ENCODE measurements around the gene ZC3H13. TPM values are rescaled to one million over a fixed set of nuclear protein-coding genes. Genes with fewer than 3 reads are reported as not detected.

The ZC3H13 gene
- total and polyA plus RNA-seq, 7 experiments from 2014 or later: 34.4 to 67.0 (median 46.2) TPM

- DNase-seq (no peak), ATAC-seq (no peak)
- H3K4me3 ChIP-seq (ENCODE audit: low read length): no peak overlapping the region
- H3K36me3 Mint-ChIP-seq: peaks cover 0 to 3% (median 0%) of the 10 kb centered on the region in 5 donors
- peaks cover 0 to 1% (median 0%) of the 10 kb centered on the region in 7 donors for H3K4me1 Mint-ChIP-seq
- H3K9me3 ChIP-seq (ENCODE audit: control insufficient read depth in 2 of 3, low read length in 3 of 3): no peaks in the 10 kb centered on the region
- ChIA-PET POLR2A (no interaction called here), CTCF (no interaction called here)
- no peaks in the 10 kb centered on the region for H3K4me1 ChIP-seq (ENCODE audit: control insufficient read depth in 2 of 2, insufficient read depth in 2 of 2, low read length in 2 of 2)
- no peak overlapping the region for H3K27ac Mint-ChIP-seq
- H3K27me3 ChIP-seq (ENCODE audit: control insufficient read depth in 2 of 2, insufficient read depth in 2 of 2, low read length in 2 of 2): no peaks in the 10 kb centered on the region
- no peaks in the 10 kb centered on the region for H3K36me3 ChIP-seq (ENCODE audit: control insufficient read depth in 2 of 3, insufficient read depth in 3 of 3, low read length in 3 of 3)
- H3K27me3 Mint-ChIP-seq: peaks cover 15 to 30% (median 21%) of the 10 kb centered on the region in 5 donors
- H3K9me3 Mint-ChIP-seq: peaks cover 0 to 6% (median 0%) of the 10 kb centered on the region in 11 donors
- H3K4me3 Mint-ChIP-seq: no peak overlapping the region
- intact Hi-C loops (cut with micrococcal nuclease): no loop called here
- H3K27ac ChIP-seq (ENCODE audit: low read depth, low read length): no peak overlapping the region
These were observed 44.5 kb upstream of the ZC3H13 start for GRCh38 chr13:46097015-46097414.

GRCh38 chr13:46094478-46094877 is 41.9 kb upstream of the ZC3H13 start:
- H3K4me3 ChIP-seq (ENCODE audit: low read length): no peak overlapping the region
- H3K27ac ChIP-seq (ENCODE audit: low read depth, low read length): no peak overlapping the region
- Mint-ChIP-seq H3K4me1 (no peaks in the 10 kb centered on the region), H3K4me3 (no peak overlapping the region), H3K36me3 (peaks cover 0 to 3% (median 0%) of the 10 kb centered on the region in 5 donors), H3K27ac (no peak overlapping the region), H3K27me3 (peaks cover 17 to 32% (median 22%) of the 10 kb centered on the region in 5 donors), H3K9me3 (peaks cover 0 to 6% (median 0%) of the 10 kb centered on the region in 11 donors)
- H3K27me3 ChIP-seq (ENCODE audit: control insufficient read depth in 2 of 2, insufficient read depth in 2 of 2, low read length in 2 of 2): no peaks in the 10 kb centered on the region
- POLR2A ChIA-PET: no interaction called here
- no peaks in the 10 kb centered on the region for H3K9me3 ChIP-seq (ENCODE audit: control insufficient read depth in 2 of 3, low read length in 3 of 3)
- ATAC-seq (no peak), DNase-seq (no peak)
- intact Hi-C loops (cut with micrococcal nuclease): no loop called here
- no peaks in the 10 kb centered on the region for H3K4me1 ChIP-seq (ENCODE audit: control insufficient read depth in 2 of 2, insufficient read depth in 2 of 2, low read length in 2 of 2)
- CTCF ChIA-PET: no interaction called here
- H3K36me3 ChIP-seq (ENCODE audit: control insufficient read depth in 2 of 3, insufficient read depth in 3 of 3, low read length in 3 of 3): no peaks in the 10 kb centered on the region

DNA sequence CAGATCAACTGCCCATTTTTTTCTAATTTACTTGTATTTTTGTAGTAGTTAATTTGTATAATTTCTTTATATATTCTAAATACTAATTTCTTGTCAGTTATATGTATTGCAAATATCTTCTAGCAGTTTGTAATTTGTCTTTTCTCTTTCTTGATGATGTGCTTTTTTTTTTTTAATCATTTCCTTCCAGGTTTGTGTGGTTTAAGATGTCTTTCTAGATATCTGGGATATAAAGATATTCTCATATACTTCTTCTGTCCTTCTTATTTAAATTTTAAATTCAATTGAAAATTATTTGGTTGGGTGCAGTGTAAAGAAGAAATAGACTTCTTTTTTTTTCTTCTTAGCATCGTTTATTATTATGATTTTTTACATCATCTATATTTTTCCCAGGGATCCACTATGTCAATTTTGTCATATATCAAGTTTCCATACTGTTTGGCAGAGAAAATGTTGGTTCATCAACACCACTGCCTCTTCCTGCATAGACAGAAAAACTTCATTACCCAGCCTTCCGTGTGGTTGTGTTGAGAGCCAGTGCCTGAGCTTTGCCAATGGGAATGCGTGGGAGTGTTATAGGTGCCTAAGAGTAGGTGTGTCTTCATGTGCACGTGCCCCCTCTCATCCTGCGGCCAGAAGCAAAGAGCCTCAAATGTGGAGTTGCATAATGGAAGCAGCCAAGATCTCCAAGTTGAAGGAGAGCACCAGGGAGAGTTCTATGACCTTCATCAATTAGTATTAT is 36.4 kb upstream of the ZC3H13 start:
- no peak for ATAC-seq
- no peak overlapping the region for H3K27ac Mint-ChIP-seq
- H3K27me3 Mint-ChIP-seq: peaks cover 9 to 24% (median 13%) of the 10 kb centered on the region in 5 donors
- no peak for DNase-seq
- peaks cover 0 to 3% (median 0%) of the 10 kb centered on the region in 11 donors for H3K9me3 Mint-ChIP-seq
- no peaks in the 10 kb centered on the region for H3K36me3 Mint-ChIP-seq
- peaks cover 0 to 4% (median 0%) of the 10 kb centered on the region in 7 donors for H3K4me1 Mint-ChIP-seq
- intact Hi-C loops (cut with micrococcal nuclease): no loop called here
- POLR2A ChIA-PET: no interaction called here
- Histone ChIP-seq H3K4me1 (ENCODE audit: control insufficient read depth in 2 of 2, insufficient read depth in 2 of 2, low read length in 2 of 2) (no peaks in the 10 kb centered on the region), H3K36me3 (ENCODE audit: control insufficient read depth in 2 of 3, insufficient read depth in 3 of 3, low read length in 3 of 3) (no peaks in the 10 kb centered on the region), H3K9me3 (ENCODE audit: control insufficient read depth in 2 of 3, low read length in 3 of 3) (no peaks in the 10 kb centered on the region), H3K27me3 (ENCODE audit: control insufficient read depth in 2 of 2, insufficient read depth in 2 of 2, low read length in 2 of 2) (no peaks in the 10 kb centered on the region), H3K27ac (ENCODE audit: low read depth, low read length) (no peak overlapping the region), H3K4me3 (ENCODE audit: low read length) (no peak overlapping the region)
- no peak overlapping the region for H3K4me3 Mint-ChIP-seq
- CTCF ChIA-PET: no interaction called here

GRCh38 chr13:46087481-46087880 is 34.9 kb upstream of the ZC3H13 start:
- Mint-ChIP-seq H3K27me3 (peaks cover 5 to 15% (median 10%) of the 10 kb centered on the region in 5 donors), H3K4me1 (peaks cover 0 to 4% (median 0%) of the 10 kb centered on the region in 7 donors), H3K9me3 (peaks cover 0 to 2% (median 0%) of the 10 kb centered on the region in 11 donors), H3K4me3 (no peak overlapping the region), H3K36me3 (no peaks in the 10 kb centered on the region), H3K27ac (no peak overlapping the region)
- Histone ChIP-seq H3K9me3 (ENCODE audit: control insufficient read depth in 2 of 3, low read length in 3 of 3) (no peaks in the 10 kb centered on the region), H3K4me1 (ENCODE audit: control insufficient read depth in 2 of 2, insufficient read depth in 2 of 2, low read length in 2 of 2) (no peaks in the 10 kb centered on the region), H3K4me3 (ENCODE audit: low read length) (no peak overlapping the region), H3K27me3 (ENCODE audit: control insufficient read depth in 2 of 2, insufficient read depth in 2 of 2, low read length in 2 of 2) (no peaks in the 10 kb centered on the region), H3K27ac (ENCODE audit: low read depth, low read length) (no peak overlapping the region), H3K36me3 (ENCODE audit: control insufficient read depth in 2 of 3, insufficient read depth in 3 of 3, low read length in 3 of 3) (no peaks in the 10 kb centered on the region)
- ChIA-PET POLR2A (interaction anchor here (0.5 kb wide), 1 partner anchor 30 kb away, joined by 5 read pairs; no protein-coding TSS in a partner anchor), CTCF (no interaction called here)
- intact Hi-C loops (cut with micrococcal nuclease): no loop called here
- ATAC-seq (no peak), DNase-seq (no peak)

- Mint-ChIP-seq H3K9me3 (no peaks in the 10 kb centered on the region), H3K27ac (no peak overlapping the region), H3K4me1 (peaks cover 0 to 4% (median 0%) of the 10 kb centered on the region in 7 donors), H3K4me3 (no peak overlapping the region), H3K27me3 (peaks cover 5 to 14% (median 5%) of the 10 kb centered on the region in 5 donors), H3K36me3 (no peaks in the 10 kb centered on the region)
- no peaks in the 10 kb centered on the region for H3K4me1 ChIP-seq (ENCODE audit: control insufficient read depth in 2 of 2, insufficient read depth in 2 of 2, low read length in 2 of 2)
- H3K27ac ChIP-seq (ENCODE audit: low read depth, low read length): no peak overlapping the region
- intact Hi-C loops (cut with micrococcal nuclease): no loop called here
- H3K4me3 ChIP-seq (ENCODE audit: low read length): no peak overlapping the region
- ChIA-PET CTCF (no interaction called here), POLR2A (no interaction called here)
- no peaks in the 10 kb centered on the region for H3K36me3 ChIP-seq (ENCODE audit: control insufficient read depth in 2 of 3, insufficient read depth in 3 of 3, low read length in 3 of 3)
- H3K27me3 ChIP-seq (ENCODE audit: control insufficient read depth in 2 of 2, insufficient read depth in 2 of 2, low read length in 2 of 2): no peaks in the 10 kb centered on the region
- ATAC-seq (no peak), DNase-seq (no peak)
- no peaks in the 10 kb centered on the region for H3K9me3 ChIP-seq (ENCODE audit: control insufficient read depth in 2 of 3, low read length in 3 of 3)
These were observed 34.4 kb upstream of the ZC3H13 start for GRCh38 chr13:46086985-46087384.

GRCh38 chr13:46086421-46086922 is 33.9 kb upstream of the ZC3H13 start:
- no peaks in the 10 kb centered on the region for H3K27me3 ChIP-seq (ENCODE audit: control insufficient read depth in 2 of 2, insufficient read depth in 2 of 2, low read length in 2 of 2)
- DNase-seq: no peak
- Mint-ChIP-seq H3K27me3 (peaks cover 4 to 13% (median 5%) of the 10 kb centered on the region in 5 donors), H3K9me3 (no peaks in the 10 kb centered on the region), H3K27ac (no peak overlapping the region), H3K4me3 (no peak overlapping the region), H3K4me1 (peaks cover 0 to 4% (median 0%) of the 10 kb centered on the region in 7 donors), H3K36me3 (no peaks in the 10 kb centered on the region)
- no peak overlapping the region for H3K4me3 ChIP-seq (ENCODE audit: low read length)
- POLR2A ChIA-PET: no interaction called here
- no peaks in the 10 kb centered on the region for H3K4me1 ChIP-seq (ENCODE audit: control insufficient read depth in 2 of 2, insufficient read depth in 2 of 2, low read length in 2 of 2)
- intact Hi-C loops (cut with micrococcal nuclease): no loop called here
- H3K27ac ChIP-seq (ENCODE audit: low read depth, low read length): no peak overlapping the region
- CTCF ChIA-PET: no interaction called here
- no peak for ATAC-seq
- H3K36me3 ChIP-seq (ENCODE audit: control insufficient read depth in 2 of 3, insufficient read depth in 3 of 3, low read length in 3 of 3): no peaks in the 10 kb centered on the region
- no peaks in the 10 kb centered on the region for H3K9me3 ChIP-seq (ENCODE audit: control insufficient read depth in 2 of 3, low read length in 3 of 3)

GRCh38 chr13:46085737-46086136 is 33.2 kb upstream of the ZC3H13 start:
- ATAC-seq (no peak), DNase-seq (no peak)
- Mint-ChIP-seq H3K27me3 (peaks cover 4 to 10% (median 5%) of the 10 kb centered on the region in 5 donors), H3K36me3 (no peaks in the 10 kb centered on the region), H3K9me3 (no peaks in the 10 kb centered on the region), H3K4me3 (no peak overlapping the region), H3K27ac (no peak overlapping the region), H3K4me1 (peaks cover 0 to 4% (median 0%) of the 10 kb centered on the region in 7 donors)
- no peaks in the 10 kb centered on the region for H3K36me3 ChIP-seq (ENCODE audit: control insufficient read depth in 2 of 3, insufficient read depth in 3 of 3, low read length in 3 of 3)
- ChIA-PET POLR2A (no interaction called here), CTCF (no interaction called here)
- H3K27me3 ChIP-seq (ENCODE audit: control insufficient read depth in 2 of 2, insufficient read depth in 2 of 2, low read length in 2 of 2): no peaks in the 10 kb centered on the region
- intact Hi-C loops (cut with micrococcal nuclease): no loop called here
- no peaks in the 10 kb centered on the region for H3K4me1 ChIP-seq (ENCODE audit: control insufficient read depth in 2 of 2, insufficient read depth in 2 of 2, low read length in 2 of 2)
- H3K4me3 ChIP-seq (ENCODE audit: low read length): no peak overlapping the region
- H3K27ac ChIP-seq (ENCODE audit: low read depth, low read length): no peak overlapping the region
- H3K9me3 ChIP-seq (ENCODE audit: control insufficient read depth in 2 of 3, low read length in 3 of 3): no peaks in the 10 kb centered on the region

Data from naive thymus-derived CD4-positive, alpha-beta T cell (primary cell).